ENCODE data around the gene LDAH.
A peak's percentile ranks its signal among the peaks of the same experiment; 100 is the strongest.

Gene LDAH

GRCh38 chr2:20666005-20666303, 156.9 kb downstream of the LDAH start:
- no peak for DNase-seq

- no peak for DNase-seq
Observed at GRCh38 chr2:20665243-20666004, 157.5 kb downstream of the LDAH start.

GRCh38 chr2:20664431-20665242, 158.3 kb downstream of the LDAH start:
- no peak for DNase-seq

GRCh38 chr2:20664071-20664390, 158.9 kb downstream of the LDAH start:
- DNase-seq, result no peak

GRCh38 chr2:20663196-20664070, 159.5 kb downstream of the LDAH start:
- DNase-seq, result no peak

- DNase-seq, result no peak
Observed at GRCh38 chr2:20662308-20662937, 160.5 kb downstream of the LDAH start.

GRCh38 chr2:20661421-20662307, 161.2 kb downstream of the LDAH start:
- peak; percentile 33 for DNase-seq

- DNase-seq, result no peak
Observed at GRCh38 chr2:20660506-20661420, 162.1 kb downstream of the LDAH start.

- no peak for DNase-seq
Observed at GRCh38 chr2:20657522-20658235, 165.2 kb downstream of the LDAH start.

- DNase-seq, result no peak
Observed at GRCh38 chr2:20656561-20656960, 166.3 kb downstream of the LDAH start.

GRCh38 chr2:20654535-20654813, 168.4 kb downstream of the LDAH start:
- DNase-seq, result no peak

- DNase-seq, result no peak
Observed at GRCh38 chr2:20653695-20654534, 169.0 kb downstream of the LDAH start.

- no peak for DNase-seq
Observed at GRCh38 chr2:20652673-20653575, 170.0 kb downstream of the LDAH start.

- DNase-seq, result no peak
Observed at GRCh38 chr2:20652141-20652540, 170.8 kb downstream of the LDAH start.

GRCh38 chr2:20651731-20652099, 171.2 kb downstream of the LDAH start:
- DNase-seq, result no peak

- DNase-seq, result peak; percentile 66
Observed at GRCh38 chr2:20650877-20651730, 171.8 kb downstream of the LDAH start, which contains the start of gene HS1BP3. Gene HS1BP3, minus strand, starts transcription at chr2:20651098. Its CDS starts 35 bp downstream, at chr2:20651063.

GRCh38 chr2:20650393-20650876, 172.5 kb downstream of the LDAH start:
- DNase-seq, result no peak
